Measurements from ENCODE around the gene ANKRD50. TPM values are rescaled to one million over a fixed set of nuclear protein-coding genes. Genes with fewer than 3 reads are reported as not detected.
A peak's percentile ranks its signal among the peaks of the same experiment; 100 is the strongest.

Gene ANKRD50
- total RNA-seq, 6 experiments from 2014 or later = 4.6 to 7.7 (median 5.8) TPM

GRCh38 chr4:124743711-124744110 is 31.2 kb upstream of the ANKRD50 start:
- 75% methylated on average over 5 of the region's 5 CpGs for WGBS (ENCODE audit: insufficient coverage, low coverage, low lambda C conversion rate, missing lambda C conversion rate)
- Histone ChIP-seq H3K27me3 (no peaks in the 10 kb centered on the region), H3K4me1 (no peaks in the 10 kb centered on the region), H3K36me3 (no peaks in the 10 kb centered on the region), H3K9me3 (no peaks in the 10 kb centered on the region), H3K27ac (no peak overlapping the region), H3K4me3 (no peak overlapping the region)
- TF ChIP-seq POLR2A (IDR thresholded peaks at IDR 0.05) (no peak), CTCF (IDR thresholded peaks at IDR 0.05) (no peak)
- DNase-seq (no peak), ATAC-seq (no peak)
- intact Hi-C loops (cut with DNase I) = no loop called here

- DNase-seq (no peak), ATAC-seq (no peak)
- Histone ChIP-seq H3K36me3 (no peaks in the 10 kb centered on the region), H3K27me3 (no peaks in the 10 kb centered on the region), H3K4me1 (peaks cover 0 to 11% (median 4%) of the 10 kb centered on the region in 4 donors), H3K27ac (no peak overlapping the region), H3K9me3 (no peaks in the 10 kb centered on the region), H3K4me3 (no peak overlapping the region)
- intact Hi-C loops (cut with DNase I) = no loop called here
- TF ChIP-seq POLR2A (IDR thresholded peaks at IDR 0.05) (no peak), CTCF (IDR thresholded peaks at IDR 0.05) (no peak)
- 100% methylated on average over 1 of the region's 1 CpG for WGBS (ENCODE audit: insufficient coverage, low coverage, low lambda C conversion rate, missing lambda C conversion rate)
Observed at GRCh38 chr4:124740501-124740900, 28.0 kb upstream of the ANKRD50 start.

- Histone ChIP-seq H3K9me3 (no peaks in the 10 kb centered on the region), H3K4me3 (no peak overlapping the region), H3K27me3 (no peaks in the 10 kb centered on the region), H3K4me1 (peaks cover 0 to 11% (median 4%) of the 10 kb centered on the region in 4 donors), H3K36me3 (no peaks in the 10 kb centered on the region), H3K27ac (no peak overlapping the region)
- ATAC-seq (no peak), DNase-seq (no peak)
- no peak for TF ChIP-seq CTCF (IDR thresholded peaks at IDR 0.05)
- no peak for TF ChIP-seq POLR2A (IDR thresholded peaks at IDR 0.05)
- intact Hi-C loops (cut with DNase I) = no loop called here
Observed at GRCh38 chr4:124738994-124739393, 26.5 kb upstream of the ANKRD50 start.

- DNase-seq (no peak), ATAC-seq (no peak)
- H3K27me3 ChIP-seq = no peaks in the 10 kb centered on the region
- WGBS (ENCODE audit: insufficient coverage, low coverage, low lambda C conversion rate, missing lambda C conversion rate) = 68% methylated on average over 2 of the region's 2 CpGs
- H3K9me3 ChIP-seq = no peaks in the 10 kb centered on the region
- TF ChIP-seq CTCF (IDR thresholded peaks at IDR 0.05) (no peak), POLR2A (IDR thresholded peaks at IDR 0.05) (no peak)
- peaks cover 0 to 11% (median 4%) of the 10 kb centered on the region in 4 donors for H3K4me1 ChIP-seq
- intact Hi-C loops (cut with DNase I) = no loop called here
- H3K36me3 ChIP-seq = no peaks in the 10 kb centered on the region
- H3K4me3 ChIP-seq = no peak overlapping the region
- no peak overlapping the region for H3K27ac ChIP-seq
Observed at GRCh38 chr4:124737619-124738018, 25.1 kb upstream of the ANKRD50 start.

GRCh38 chr4:124736526-124736925 is 24.0 kb upstream of the ANKRD50 start:
- Histone ChIP-seq H3K27me3 (no peaks in the 10 kb centered on the region), H3K27ac (no peak overlapping the region), H3K9me3 (no peaks in the 10 kb centered on the region), H3K4me3 (no peak overlapping the region), H3K4me1 (peaks cover 0 to 11% (median 4%) of the 10 kb centered on the region in 4 donors), H3K36me3 (no peaks in the 10 kb centered on the region)
- WGBS (ENCODE audit: insufficient coverage, low coverage, low lambda C conversion rate, missing lambda C conversion rate) = 23% methylated on average over 1 of the region's 1 CpG
- TF ChIP-seq POLR2A (IDR thresholded peaks at IDR 0.05) (no peak), CTCF (IDR thresholded peaks at IDR 0.05) (no peak)
- ATAC-seq = peak in 3 of 4 donors; percentile 52 to 89 (median 68)
- DNase-seq = no peak
- intact Hi-C loops (cut with DNase I) = no loop called here

Measured in right lobe of liver (tissue), 6 donors.